Body of pancreas (tissue), 4 donors: ENCODE data around the gene ATP8A2. TPM values are rescaled to one million over a fixed set of nuclear protein-coding genes. Genes with fewer than 3 reads are reported as not detected.

ENCODE experiments used
- ATAC-seq: fragments of 150-250 bp; one replicate; pipeline ENCODE4 v1.9.1; 2016
- DNase-seq, 4 donors: peaks; one replicate each; pipeline ENCODE4 v3.0.0-alpha.2; 2019
- H3K27ac ChIP-seq, 4 donors: fragments of 200-600 bp; sonication (generic); 1 replicate in 3 of 4; 2 replicates in 1 of 4; pipeline versions ENCODE4 v1.5.1 to v1.6.1; 2016 to 2019; ENCODE audit warnings: mild to moderate bottlenecking in 1 of 4, mixed read lengths in 1 of 4, moderate library complexity in 1 of 4
- H3K27me3 ChIP-seq, 2 donors: fragments of 200-600 bp; sonication (generic); one replicate each; pipeline ENCODE4 v1.6.0; 2016; ENCODE audit warnings: mild to moderate bottlenecking in 1 of 2
- H3K36me3 ChIP-seq, 2 donors: fragments of 200-600 bp; sonication (generic); replicated peaks in 1 of 2; 2 replicates each; pipeline ENCODE4 v1.5.1; 2016; ENCODE audit warnings: low read depth in 2 of 2; ENCODE audit not compliant: insufficient read depth in 1 of 2
- H3K4me1 ChIP-seq: fragments of 200-600 bp; sonication (generic); one replicate; pipeline ENCODE4 v1.6.0; 2016
- H3K4me3 ChIP-seq, 2 donors: fragments of 200-600 bp; sonication (generic); 1 replicate in 1 of 2; 2 replicates in 1 of 2; pipeline ENCODE4 v1.5.1; 2016 to 2019
- H3K9me3 ChIP-seq, 3 donors: fragments of 200-600 bp; sonication (generic); 1 replicate in 2 of 3; 2 replicates in 1 of 3; pipeline ENCODE4 v1.5.1; 2016
- CTCF ChIP-seq, 7 experiments: fragments of 450-650 bp in 4 of 7; fragments of 200-600 bp in 3 of 7; sonication (generic) in 3 of 7; IDR thresholded peaks; one replicate each; pipeline ENCODE4 v1.5.1; 2016 to 2019; ENCODE audit warnings: antibody characterized with exemption in 7 of 7
- POLR2A ChIP-seq, 3 donors: fragments of 450-650 bp; IDR thresholded peaks; one replicate each; pipeline ENCODE4 v1.6.1; 2016; ENCODE audit warnings: antibody characterized with exemption in 3 of 3, mild to moderate bottlenecking in 2 of 3
- WGBS, 2 donors: methylation state at CpG; one replicate each; pipeline ENCODE4 v1.1.5; 2017; 5-methylcytosine and 5-hydroxymethylcytosine counted together
- intact Hi-C: fragments of 100-400 bp; cut with DNase I; formaldehyde crosslinking; loops from one replicate; pipeline ENCODE4 v1.15.1; 2023
- total RNA-seq, 2 donors: library from RNA; depleted of rRNA; stranded (reverse); fragments of >200 nt; gene quantifications; one replicate each; pipeline ENCODE4 v1.1.0, GENCODE V29; 2016

Gene ATP8A2
- total RNA-seq, 2 donors from 2014 or later, result under 0.01 TPM; not detected in 1

GRCh38 chr13:25446261-25446660 is 74.5 kb downstream of the ATP8A2 start:
- Histone ChIP-seq H3K27ac (no peak overlapping the region), H3K36me3 (no peaks in the 10 kb centered on the region), H3K4me3 (no peak overlapping the region), H3K4me1 (no peaks in the 10 kb centered on the region), H3K9me3 (peaks cover 0 to 8% (median 0%) of the 10 kb centered on the region in 3 donors), H3K27me3 (no peaks in the 10 kb centered on the region)
- no peak for DNase-seq
- intact Hi-C loops, result no loop called here
- TF ChIP-seq CTCF (IDR thresholded peaks at IDR 0.05), result no peak
- TF ChIP-seq POLR2A (IDR thresholded peaks at IDR 0.05), result no peak
- 79 to 82% methylated on average over 4 of the region's 4 CpGs for WGBS, 2 donors
- ATAC-seq, result no peak

DNA sequence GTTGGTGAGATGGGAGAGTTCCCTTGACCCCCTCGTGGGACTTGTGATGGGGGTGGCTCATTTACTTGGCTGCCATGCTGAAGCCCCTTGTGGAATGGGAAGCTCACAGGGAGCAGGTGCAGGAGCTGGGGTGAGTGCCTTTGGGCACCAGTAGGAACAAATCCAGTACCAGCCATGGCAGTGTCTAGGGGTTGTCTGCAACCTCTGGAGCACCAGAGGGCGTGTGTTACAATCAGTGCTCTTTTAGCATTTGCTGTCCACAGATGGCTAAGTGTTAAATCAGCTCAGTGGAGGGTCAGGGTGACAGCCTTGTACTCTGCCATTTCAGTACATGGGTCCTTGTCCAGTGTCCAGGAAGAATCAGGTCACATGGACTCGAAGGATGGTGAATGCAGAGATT is 75.6 kb downstream of the ATP8A2 start:
- TF ChIP-seq POLR2A (IDR thresholded peaks at IDR 0.05) (no peak), CTCF (IDR thresholded peaks at IDR 0.05) (no peak)
- intact Hi-C loops, result no loop called here
- H3K4me3 ChIP-seq, result no peak overlapping the region
- no peaks in the 10 kb centered on the region for H3K36me3 ChIP-seq
- H3K27me3 ChIP-seq, result no peaks in the 10 kb centered on the region
- H3K9me3 ChIP-seq, result peaks cover 0 to 8% (median 0%) of the 10 kb centered on the region in 3 donors
- no peak for ATAC-seq
- 54 to 59% methylated on average over 3 of the region's 3 CpGs for WGBS, 2 donors
- no peaks in the 10 kb centered on the region for H3K4me1 ChIP-seq
- H3K27ac ChIP-seq, result no peak overlapping the region
- no peak for DNase-seq

- 70 to 80% methylated on average over 7 of the region's 7 CpGs for WGBS, 2 donors
- ATAC-seq (no peak), DNase-seq (no peak)
- no peak overlapping the region for H3K4me3 ChIP-seq
- H3K27ac ChIP-seq, result no peak overlapping the region
- no peaks in the 10 kb centered on the region for H3K4me1 ChIP-seq
- no peaks in the 10 kb centered on the region for H3K27me3 ChIP-seq
- no peaks in the 10 kb centered on the region for H3K36me3 ChIP-seq
- intact Hi-C loops, result no loop called here
- no peaks in the 10 kb centered on the region for H3K9me3 ChIP-seq
- TF ChIP-seq CTCF (IDR thresholded peaks at IDR 0.05) (no peak), POLR2A (IDR thresholded peaks at IDR 0.05) (no peak)
Measured at GRCh38 chr13:25453850-25454365, 82.1 kb downstream of the ATP8A2 start.

- Histone ChIP-seq H3K27ac (no peak overlapping the region), H3K4me3 (no peak overlapping the region), H3K27me3 (no peaks in the 10 kb centered on the region), H3K36me3 (no peaks in the 10 kb centered on the region), H3K4me1 (no peaks in the 10 kb centered on the region), H3K9me3 (no peaks in the 10 kb centered on the region)
- 64 to 92% methylated on average over 3 of the region's 3 CpGs for whole genome bisulfite sequencing, 2 donors
- intact Hi-C loops, result no loop called here
- TF ChIP-seq POLR2A (IDR thresholded peaks at IDR 0.05) (no peak), CTCF (IDR thresholded peaks at IDR 0.05) (no peak)
- no peak for ATAC-seq
- no peak for DNase-seq
Measured at GRCh38 chr13:25455146-25455545, 83.4 kb downstream of the ATP8A2 start.

DNA sequence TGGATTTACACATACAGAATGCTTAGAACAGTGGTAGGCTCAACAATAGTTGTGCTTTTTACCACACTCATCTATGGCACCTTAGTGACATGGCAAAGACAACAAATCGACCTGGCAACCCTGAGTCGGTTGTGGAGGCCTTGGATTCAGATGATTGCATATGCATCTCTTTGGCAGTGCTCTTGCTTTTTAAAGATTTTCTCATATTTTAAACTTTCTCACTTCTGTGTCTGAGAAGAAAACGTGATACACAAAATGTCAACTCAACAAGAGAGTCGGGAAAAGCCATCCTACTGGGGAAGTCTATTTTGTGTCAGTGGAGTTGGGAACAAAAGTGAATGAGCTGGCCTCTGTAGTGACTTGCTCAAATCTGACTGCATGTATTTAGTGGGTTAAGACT is 85.8 kb downstream of the ATP8A2 start:
- H3K27me3 ChIP-seq, result no peaks in the 10 kb centered on the region
- DNase-seq (no peak), ATAC-seq (no peak)
- H3K4me1 ChIP-seq, result no peaks in the 10 kb centered on the region
- no peaks in the 10 kb centered on the region for H3K36me3 ChIP-seq
- H3K9me3 ChIP-seq, result no peaks in the 10 kb centered on the region
- WGBS, 2 donors, result 31 to 56% methylated on average over 4 of the region's 4 CpGs
- H3K27ac ChIP-seq, result no peak overlapping the region
- TF ChIP-seq POLR2A (IDR thresholded peaks at IDR 0.05) (no peak), CTCF (IDR thresholded peaks at IDR 0.05) (no peak)
- intact Hi-C loops, result no loop called here
- H3K4me3 ChIP-seq, result no peak overlapping the region
